HL-60 (cell line): Measurements from ENCODE around the gene EOGT.

Experiments used
- DNase-seq, 2 experiments: peaks; one replicate each; pipeline ENCODE4 v3.0.0-alpha.2; 2010 to 2020; ENCODE audit warnings: low read depth in 1 of 2, low spot score in 1 of 2
- H3K27ac ChIP-seq: fragments of 250-450 bp; sonication (Bioruptor Pico); replicated peaks from 2 replicates; pipeline ENCODE4 v1.5.1; 2020; ENCODE audit warnings: mild to moderate bottlenecking, moderate library complexity
- H3K27me3 ChIP-seq: fragments of 250-450 bp; sonication (Bioruptor Pico); 2 replicates; pipeline ENCODE4 v1.5.1; 2021; ENCODE audit warnings: mild to moderate bottlenecking, moderate library complexity; ENCODE audit not compliant: insufficient read depth, poor library complexity, severe bottlenecking
- H3K4me3 ChIP-seq: replicated peaks from 2 replicates; pipeline ENCODE4 v1.5.1; 2011; ENCODE audit warnings: mild to moderate bottlenecking, control low read depth, low read length; ENCODE audit not compliant: insufficient read depth
- CTCF ChIP-seq: IDR thresholded peaks from one replicate; pipeline ENCODE4 v1.5.1; 2011; ENCODE audit warnings: low read length, control low read depth, inconsistent platforms; ENCODE audit not compliant: insufficient read depth
- GABPA ChIP-seq: IDR thresholded peaks from 2 replicates; pipeline ENCODE4 v1.6.1; 2012; ENCODE audit warnings: low read depth
- POLR2AphosphoS5 ChIP-seq: IDR thresholded peaks from 2 replicates; pipeline ENCODE4 v1.6.1; 2012; ENCODE audit warnings: low read depth
- SPI1 ChIP-seq: IDR thresholded peaks from 2 replicates; pipeline ENCODE4 v1.6.1; 2012; ENCODE audit warnings: low read depth, mild to moderate bottlenecking, borderline replicate concordance
- TF ChIP-seq, protein P1 (sequence below): IDR thresholded peaks from 2 replicates; pipeline ENCODE4 v1.6.1; 2012; ENCODE audit warnings: low read depth; ENCODE audit not compliant: insufficient replicate concordance

The EOGT gene

GRCh38 chr3:68986496-68987208 lies 26.8 kb downstream of the EOGT start:
- Histone ChIP-seq H3K27me3 (no peaks in the 10 kb centered on the region), H3K27ac (no peak overlapping the region), H3K4me3 (no peak overlapping the region)
- TF ChIP-seq GABPA (no peak), CTCF (no peak), POLR2AphosphoS5 (no peak), SPI1 (no peak)
- TF ChIP-seq, protein P1, sequence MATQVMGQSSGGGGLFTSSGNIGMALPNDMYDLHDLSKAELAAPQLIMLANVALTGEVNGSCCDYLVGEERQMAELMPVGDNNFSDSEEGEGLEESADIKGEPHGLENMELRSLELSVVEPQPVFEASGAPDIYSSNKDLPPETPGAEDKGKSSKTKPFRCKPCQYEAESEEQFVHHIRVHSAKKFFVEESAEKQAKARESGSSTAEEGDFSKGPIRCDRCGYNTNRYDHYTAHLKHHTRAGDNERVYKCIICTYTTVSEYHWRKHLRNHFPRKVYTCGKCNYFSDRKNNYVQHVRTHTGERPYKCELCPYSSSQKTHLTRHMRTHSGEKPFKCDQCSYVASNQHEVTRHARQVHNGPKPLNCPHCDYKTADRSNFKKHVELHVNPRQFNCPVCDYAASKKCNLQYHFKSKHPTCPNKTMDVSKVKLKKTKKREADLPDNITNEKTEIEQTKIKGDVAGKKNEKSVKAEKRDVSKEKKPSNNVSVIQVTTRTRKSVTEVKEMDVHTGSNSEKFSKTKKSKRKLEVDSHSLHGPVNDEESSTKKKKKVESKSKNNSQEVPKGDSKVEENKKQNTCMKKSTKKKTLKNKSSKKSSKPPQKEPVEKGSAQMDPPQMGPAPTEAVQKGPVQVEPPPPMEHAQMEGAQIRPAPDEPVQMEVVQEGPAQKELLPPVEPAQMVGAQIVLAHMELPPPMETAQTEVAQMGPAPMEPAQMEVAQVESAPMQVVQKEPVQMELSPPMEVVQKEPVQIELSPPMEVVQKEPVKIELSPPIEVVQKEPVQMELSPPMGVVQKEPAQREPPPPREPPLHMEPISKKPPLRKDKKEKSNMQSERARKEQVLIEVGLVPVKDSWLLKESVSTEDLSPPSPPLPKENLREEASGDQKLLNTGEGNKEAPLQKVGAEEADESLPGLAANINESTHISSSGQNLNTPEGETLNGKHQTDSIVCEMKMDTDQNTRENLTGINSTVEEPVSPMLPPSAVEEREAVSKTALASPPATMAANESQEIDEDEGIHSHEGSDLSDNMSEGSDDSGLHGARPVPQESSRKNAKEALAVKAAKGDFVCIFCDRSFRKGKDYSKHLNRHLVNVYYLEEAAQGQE: no peak
- no peak for DNase-seq

GRCh38 chr3:68985146-68985790 lies 28.2 kb downstream of the EOGT start:
- H3K27ac ChIP-seq: no peak overlapping the region
- no peak overlapping the region for H3K4me3 ChIP-seq
- DNase-seq: no peak
- TF ChIP-seq SPI1: no peak
- no peak for TF ChIP-seq GABPA
- TF ChIP-seq, protein P1: no peak
- TF ChIP-seq POLR2AphosphoS5: no peak
- TF ChIP-seq CTCF: no peak
- H3K27me3 ChIP-seq: no peaks in the 10 kb centered on the region

- Histone ChIP-seq H3K27me3 (no peaks in the 10 kb centered on the region), H3K4me3 (no peak overlapping the region), H3K27ac (no peak overlapping the region)
- TF ChIP-seq SPI1 (no peak), CTCF (no peak), POLR2AphosphoS5 (no peak), GABPA (no peak)
- no peak for DNase-seq
These were observed 29.4 kb downstream of the EOGT start for GRCh38 chr3:68984011-68984530.
